IMR-90 (cell line): Measurements from ENCODE around the gene CRYGN. TPM values are rescaled to one million over a fixed set of nuclear protein-coding genes. Genes with fewer than 3 reads are reported as not detected.

Source experiments
- ATAC-seq: fragments of 200-7000 bp; cut with Tn5 transposase; 2 replicates; pipeline ENCODE4 v1.9.1; 2020; ENCODE audit warnings: low read depth, mild to moderate bottlenecking, moderate library complexity
- BruUV-seq: library from RNA; stranded (reverse); fragments of 400-500 nt; replicated peaks from 2 replicates; lab custom pipeline; 2021; lab: Mats Ljungman, UMichigan
- CTCF ChIA-PET: fragments of 300-600 bp; formaldehyde crosslinking; extraction: SDS; loops from one replicate; lab custom pipeline; 2021; ENCODE audit warnings: antibody characterized with exemption; lab: Yijun Ruan, JAX
- POLR2A ChIA-PET: fragments of 300-600 bp; sonication (Branson Sonifier 250); formaldehyde crosslinking; loops from one replicate; lab custom pipeline; 2022; ENCODE audit warnings: antibody characterized with exemption; ENCODE audit not compliant: unreplicated experiment; lab: Charles Lee
- DNase-seq: peaks from one replicate; pipeline ENCODE4 v3.0.0; 2013
- H2AFZ ChIP-seq: replicated peaks from 2 replicates; pipeline ENCODE3; 2013; ENCODE audit warnings: low read length, mild to moderate bottlenecking; ENCODE audit not compliant: poor library complexity
- H2AK5ac ChIP-seq: 2 replicates; pipeline ENCODE4 v1.6.1; 2013; ENCODE audit warnings: low read depth, low read length, inconsistent platforms
- H2AK9ac ChIP-seq: replicated peaks from 2 replicates; pipeline ENCODE3; 2013; ENCODE audit warnings: mild to moderate bottlenecking, low read depth, low read length, moderate library complexity; ENCODE audit not compliant: poor library complexity
- H2BK120ac ChIP-seq: 2 replicates; pipeline ENCODE4 v1.6.1; 2013; ENCODE audit warnings: low read depth, low read length, inconsistent platforms
- H2BK15ac ChIP-seq: 3 replicates; pipeline ENCODE4 v1.6.1; 2013; ENCODE audit warnings: low read depth, low read length, inconsistent platforms
- H2BK20ac ChIP-seq: 2 replicates; pipeline ENCODE4 v1.6.1; 2013; ENCODE audit warnings: low read depth, mild to moderate bottlenecking, inconsistent platforms, low read length, moderate library complexity
- H2BK5ac ChIP-seq: 2 replicates; pipeline ENCODE4 v1.6.1; 2013; ENCODE audit warnings: mild to moderate bottlenecking, low read depth, low read length, inconsistent platforms; ENCODE audit not compliant: poor library complexity, severe bottlenecking
- H3K14ac ChIP-seq: replicated peaks from 2 replicates; pipeline ENCODE4 v1.6.1; 2013; ENCODE audit warnings: low read depth, low read length, inconsistent platforms
- H3K18ac ChIP-seq: 2 replicates; pipeline ENCODE4 v1.6.1; 2013; ENCODE audit warnings: low read depth, low read length, control low read depth
- H3K23ac ChIP-seq: 2 replicates; pipeline ENCODE4 v1.6.1; 2013; ENCODE audit warnings: low read depth, low read length, inconsistent platforms
- H3K27ac ChIP-seq: 2 replicates; pipeline ENCODE4 v1.5.1; 2013; ENCODE audit warnings: mild to moderate bottlenecking, control low read depth, low read length; ENCODE audit not compliant: insufficient read depth
- H3K27me3 ChIP-seq: 2 replicates; pipeline ENCODE4 v1.6.1; 2013; ENCODE audit warnings: low read length; ENCODE audit not compliant: control insufficient read depth, insufficient read depth
- H3K36me3 ChIP-seq: 2 replicates; pipeline ENCODE4 v1.6.1; 2013; ENCODE audit warnings: low read length, mixed read lengths; ENCODE audit not compliant: control insufficient read depth, insufficient read depth
- H3K4ac ChIP-seq: 2 replicates; pipeline ENCODE4 v1.6.1; 2013; ENCODE audit warnings: low read depth, low read length, inconsistent platforms
- H3K4me1 ChIP-seq: 2 replicates; pipeline ENCODE4 v1.6.1; 2013; ENCODE audit warnings: low read length, mixed read lengths; ENCODE audit not compliant: control insufficient read depth, insufficient read depth
- H3K4me2 ChIP-seq: 2 replicates; pipeline ENCODE4 v1.6.1; 2013; ENCODE audit warnings: low read depth, mild to moderate bottlenecking, control low read depth, low read length, moderate library complexity
- H3K4me3 ChIP-seq: 2 replicates; pipeline ENCODE4 v1.5.1; 2013; ENCODE audit warnings: low read depth, mild to moderate bottlenecking, control low read depth, low read length, moderate library complexity; ENCODE audit not compliant: insufficient read depth
- H3K56ac ChIP-seq: 2 replicates; pipeline ENCODE4 v1.6.1; 2013; ENCODE audit warnings: low read length, inconsistent platforms; ENCODE audit not compliant: insufficient read depth; ENCODE audit errors: extremely low read depth
- H3K79me1 ChIP-seq, 2 experiments: 2 replicates each; pipeline ENCODE4 v1.6.1; 2013; ENCODE audit warnings: low read length in 2 of 2, inconsistent platforms in 1 of 2, low read depth in 1 of 2
- H3K9ac ChIP-seq: 2 replicates; pipeline ENCODE4 v1.6.1; 2013; ENCODE audit warnings: low read depth, low read length, control low read depth
- H3K9me1 ChIP-seq: 2 replicates; pipeline ENCODE4 v1.6.1; 2013; ENCODE audit warnings: low read length, inconsistent platforms; ENCODE audit not compliant: insufficient read depth
- H3K9me3 ChIP-seq: 2 replicates; pipeline ENCODE4 v1.6.1; 2013; ENCODE audit warnings: low read length; ENCODE audit not compliant: control insufficient read depth, insufficient read depth
- H4K20me1 ChIP-seq: 2 replicates; pipeline ENCODE4 v1.6.1; 2013; ENCODE audit warnings: low read length, inconsistent platforms; ENCODE audit not compliant: insufficient read depth
- H4K5ac ChIP-seq: 2 replicates; pipeline ENCODE4 v1.6.1; 2013; ENCODE audit warnings: mild to moderate bottlenecking, low read depth, low read length, control low read depth
- H4K8ac ChIP-seq, 2 experiments: 2 replicates each; pipeline ENCODE4 v1.6.1; 2013; ENCODE audit warnings: low read depth in 2 of 2, low read length in 2 of 2, control low read depth in 1 of 2, inconsistent platforms in 1 of 2
- H4K91ac ChIP-seq: 2 replicates; pipeline ENCODE4 v1.6.1; 2013; ENCODE audit warnings: low read depth, low read length, inconsistent platforms; ENCODE audit not compliant: insufficient read depth
- CHD1 ChIP-seq: IDR thresholded peaks from 2 replicates; pipeline ENCODE4 v1.6.1; 2012; ENCODE audit warnings: low read depth, low read length, improper control_type of control experiment
- RCOR1 ChIP-seq: IDR thresholded peaks from 2 replicates; pipeline ENCODE4 v1.6.1; 2012; ENCODE audit warnings: mild to moderate bottlenecking, low read length, improper control_type of control experiment; ENCODE audit not compliant: insufficient replicate concordance
- WGBS, 2 experiments: methylation state at CpG; one replicate each; pipeline versions ENCODE4 v1.1.5 to v1.1.7; 2013; ENCODE audit warnings: missing lambda C conversion rate in 2 of 2; ENCODE audit not compliant: insufficient read length in 1 of 2; ENCODE audit errors: extremely low coverage in 2 of 2; 5-methylcytosine and 5-hydroxymethylcytosine counted together
- dilution Hi-C: fragments of 300-500 bp; cut with HindIII; formaldehyde crosslinking; loops from one replicate; pipeline ENCODE4 v1.14.3; 2018; ENCODE audit warnings: low sequenced_read_pairs; ENCODE audit not compliant: unreplicated experiment
- in situ Hi-C: fragments of 300-500 bp; cut with MboI; formaldehyde crosslinking; loops from 3 replicates; pipeline ENCODE4 v1.14.3; 2019; ENCODE audit warnings: low sequenced_read_pairs, inconsistent platforms, mixed read lengths
- intact Hi-C: fragments of 100-400 bp; cut with micrococcal nuclease; formaldehyde crosslinking; loops from 2 replicates; pipeline ENCODE4 v1.10.0; 2022
- polyA plus RNA-seq, 3 experiments: library from polyadenylated mRNA; depleted of rRNA; stranded (reverse); fragments of >200 nt; gene quantifications; 2 replicates each; pipeline ENCODE4 v1.2.3, GENCODE V29; 2012; ENCODE audit warnings: low replicate concordance in 1 of 3
- total RNA-seq: library from RNA; depleted of rRNA; stranded (reverse); fragments of >200 nt; gene quantifications from 2 replicates; pipeline ENCODE4 v1.2.3, GENCODE V29; 2012

Gene CRYGN
- total and polyA plus RNA-seq, 2 of the 4 experiments (the other 2 are of a cell fraction), result not detected

DNA sequence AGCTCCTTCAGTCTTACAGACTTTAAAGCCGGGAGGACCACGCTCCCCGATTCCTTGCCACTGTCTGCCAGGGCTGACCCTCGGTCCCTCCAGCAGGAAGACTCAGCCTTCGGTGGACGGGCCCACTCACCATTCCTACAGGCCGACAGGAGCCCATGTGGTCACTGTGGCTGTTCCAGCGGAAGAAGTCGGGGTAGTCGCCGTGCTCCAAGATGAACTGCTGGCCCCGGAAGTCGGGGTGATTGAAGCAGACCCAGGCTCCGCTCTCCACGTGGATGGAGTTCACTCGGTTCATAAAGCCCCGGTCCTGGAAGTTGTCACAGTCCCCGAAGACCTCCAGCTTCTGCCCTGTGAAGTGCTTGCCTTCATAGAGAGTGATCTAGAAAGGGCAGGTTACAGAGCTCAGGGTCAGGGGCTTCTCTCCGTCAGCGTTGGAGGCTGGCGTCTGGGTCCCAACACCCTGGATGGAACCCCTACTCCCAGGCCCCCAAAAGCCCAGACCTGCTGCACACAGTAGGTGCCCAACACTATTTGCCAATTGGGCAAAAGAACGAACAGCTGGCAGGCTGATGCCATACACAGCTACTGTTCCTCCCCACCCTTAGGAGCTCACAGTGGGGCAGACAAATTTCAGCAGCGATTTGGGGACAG lies 1.9 kb downstream of the CRYGN start:
- H3K4me2 ChIP-seq, result no peak overlapping the region
- no peak overlapping the region for H3K4me3 ChIP-seq
- H2AK9ac ChIP-seq, result no peak overlapping the region
- H3K18ac ChIP-seq, result no peak overlapping the region
- dilution Hi-C loops (no loop called here), in situ Hi-C loops (no loop called here), intact Hi-C loops (no loop called here)
- no peak overlapping the region for H3K23ac ChIP-seq
- no peak overlapping the region for H4K5ac ChIP-seq
- H2AFZ ChIP-seq, result no peak overlapping the region
- TF ChIP-seq CHD1 (no peak), RCOR1 (no peak)
- H2BK15ac ChIP-seq, result no peak overlapping the region
- H3K27ac ChIP-seq, result no peak overlapping the region
- no peak overlapping the region for H4K91ac ChIP-seq
- no TSS peak for BruUV-seq
- H3K9me1 ChIP-seq, result no peaks in the 10 kb centered on the region
- ATAC-seq (no peak), DNase-seq (no peak)
- H3K9ac ChIP-seq, result no peak overlapping the region
- H2AK5ac ChIP-seq, result no peak overlapping the region
- no peak overlapping the region for H2BK120ac ChIP-seq
- H2BK20ac ChIP-seq, result no peak overlapping the region
- no peak overlapping the region for H3K14ac ChIP-seq
- no peaks in the 10 kb centered on the region for H3K36me3 ChIP-seq
- no peak overlapping the region for H3K4ac ChIP-seq
- H4K8ac ChIP-seq, result no peak overlapping the region
- no peak overlapping the region for H3K56ac ChIP-seq
- CTCF ChIA-PET, result interaction anchor here (1.3 kb wide), 1 partner anchor 69 kb away, joined by 3 read pairs; no protein-coding TSS in a partner anchor
- POLR2A ChIA-PET, result no interaction called here
- no peak overlapping the region for H2BK5ac ChIP-seq
- 72% methylated on average over 6 of the region's 23 CpGs; no CpG with 5 or more reads in 1 of the 2 experiments for WGBS, 2 experiments
- H3K9me3 ChIP-seq, result no peaks in the 10 kb centered on the region
- H3K79me1 ChIP-seq, result no peaks in the 10 kb centered on the region
- H4K20me1 ChIP-seq, result no peaks in the 10 kb centered on the region
- H3K4me1 ChIP-seq, result peaks cover 6% of the 10 kb centered on the region; the same call in 1 of the 2 replicates
- peaks cover 17% of the 10 kb centered on the region for H3K27me3 ChIP-seq
